GM19397 (cell line): ENCODE measurements around the gene LCLAT1.

Experiments
- ATAC-seq: cut with Tn5 transposase; IDR thresholded peaks from one replicate; pipeline ENCODE4 v1.9.1; 2021; ENCODE audit warnings: mild to moderate bottlenecking, moderate library complexity; ENCODE audit not compliant: unreplicated experiment

Gene LCLAT1

GRCh38 chr2:30663806-30664205 is 216.8 kb downstream of the LCLAT1 start:
- ATAC-seq: no peak

- ATAC-seq: no peak
These were observed 217.8 kb downstream of the LCLAT1 start for GRCh38 chr2:30664761-30665358.

- no peak for ATAC-seq
These were observed 218.8 kb downstream of the LCLAT1 start for GRCh38 chr2:30665761-30666265.

GRCh38 chr2:30666266-30666874 is 219.3 kb downstream of the LCLAT1 start:
- no peak for ATAC-seq

GRCh38 chr2:30670453-30670852 is 223.4 kb downstream of the LCLAT1 start:
- no peak for ATAC-seq

GRCh38 chr2:30673127-30673526 is 226.1 kb downstream of the LCLAT1 start:
- no peak for ATAC-seq

GRCh38 chr2:30675758-30676157 is 228.7 kb downstream of the LCLAT1 start:
- ATAC-seq: no peak

- ATAC-seq: no peak
These were observed 230.2 kb downstream of the LCLAT1 start for GRCh38 chr2:30677231-30677630.

GRCh38 chr2:30677861-30678385 is 230.9 kb downstream of the LCLAT1 start:
- no peak for ATAC-seq

- no peak for ATAC-seq
These were observed 231.5 kb downstream of the LCLAT1 start for GRCh38 chr2:30678410-30679137.

- ATAC-seq: no peak
These were observed 232.5 kb downstream of the LCLAT1 start for GRCh38 chr2:30679426-30680088.

GRCh38 chr2:30680121-30680520 is 233.1 kb downstream of the LCLAT1 start:
- ATAC-seq: no peak

- no peak for ATAC-seq
These were observed 234.0 kb downstream of the LCLAT1 start for GRCh38 chr2:30681022-30681421.

GRCh38 chr2:30683236-30683956 is 236.3 kb downstream of the LCLAT1 start:
- no peak for ATAC-seq

- ATAC-seq: no peak
These were observed 237.0 kb downstream of the LCLAT1 start for GRCh38 chr2:30684026-30684425.

GRCh38 chr2:30684516-30684915 is 237.5 kb downstream of the LCLAT1 start:
- no peak for ATAC-seq

- no peak for ATAC-seq
These were observed 237.9 kb downstream of the LCLAT1 start for GRCh38 chr2:30684996-30685395.

- ATAC-seq: no peak
These were observed 239.0 kb downstream of the LCLAT1 start for GRCh38 chr2:30686000-30686399.

GRCh38 chr2:30686669-30687068 is 239.6 kb downstream of the LCLAT1 start:
- ATAC-seq: no peak

GRCh38 chr2:30688956-30689401 is 241.9 kb downstream of the LCLAT1 start:
- ATAC-seq: no peak
